Activated naive CD8-positive, alpha-beta T cell treated with anti-CD3 and anti-CD28 coated beads, Interleukin-2, amount 50 U/mL, for 24 hours (primary cell): ENCODE measurements around the gene DNAH3.
A peak's percentile ranks its signal among the peaks of the same experiment; 100 is the strongest.

Source experiments
- ATAC-seq: fragments of 150-1000 bp; cut with Tn5 transposase; one replicate; pipeline ENCODE4 v1.10.0; 2021
- DNase-seq: peaks from one replicate; pipeline ENCODE4 v3.0.0; 2021
- H3K27ac Mint-ChIP-seq: one replicate; pipeline ENCODE4 v1.8.0; 2021; ENCODE audit warnings: mild to moderate bottlenecking, mixed read lengths
- H3K27me3 Mint-ChIP-seq: one replicate; pipeline ENCODE4 v1.8.0; 2021; ENCODE audit warnings: mixed read lengths
- H3K36me3 Mint-ChIP-seq: one replicate; pipeline ENCODE4 v1.8.0; 2021; ENCODE audit warnings: low read depth, mixed read lengths
- H3K4me1 Mint-ChIP-seq: one replicate; pipeline ENCODE4 v1.8.0; 2021; ENCODE audit warnings: mixed read lengths
- H3K4me3 Mint-ChIP-seq: one replicate; pipeline ENCODE4 v1.8.0; 2021; ENCODE audit warnings: mild to moderate bottlenecking, moderate library complexity, mixed read lengths
- H3K9me3 Mint-ChIP-seq: one replicate; pipeline ENCODE4 v1.8.0; 2021; ENCODE audit warnings: mixed read lengths

DNAH3 gene

GRCh38 chr16:20905576-20905975 is 245.1 kb downstream of the DNAH3 start:
- H3K4me1 Mint-ChIP-seq: peaks cover 79% of the 10 kb centered on the region
- DNase-seq (no peak), ATAC-seq (no peak)
- peaks cover 29% of the 10 kb centered on the region for H3K36me3 Mint-ChIP-seq
- H3K9me3 Mint-ChIP-seq: no peaks in the 10 kb centered on the region
- H3K27ac Mint-ChIP-seq: no peak overlapping the region
- H3K4me3 Mint-ChIP-seq: no peak overlapping the region
- H3K27me3 Mint-ChIP-seq: no peaks in the 10 kb centered on the region

- DNase-seq (no peak), ATAC-seq (no peak)
- no peaks in the 10 kb centered on the region for H3K27me3 Mint-ChIP-seq
- no peaks in the 10 kb centered on the region for H3K9me3 Mint-ChIP-seq
- H3K27ac Mint-ChIP-seq: peak overlapping the region; percentile 99
- peaks cover 72% of the 10 kb centered on the region for H3K4me1 Mint-ChIP-seq
- peaks cover 29% of the 10 kb centered on the region for H3K36me3 Mint-ChIP-seq
- H3K4me3 Mint-ChIP-seq: peak overlapping the region; percentile 72
These were observed 246.1 kb downstream of the DNAH3 start for GRCh38 chr16:20904507-20905081.

GRCh38 chr16:20903899-20904506 is 246.6 kb downstream of the DNAH3 start:
- DNase-seq (no peak), ATAC-seq (no peak)
- Mint-ChIP-seq H3K4me1 (peaks cover 71% of the 10 kb centered on the region), H3K27ac (peak overlapping the region; percentile 99), H3K4me3 (peak overlapping the region; percentile 72), H3K9me3 (no peaks in the 10 kb centered on the region), H3K36me3 (peaks cover 29% of the 10 kb centered on the region), H3K27me3 (no peaks in the 10 kb centered on the region)

GRCh38 chr16:20903116-20903898 is 247.3 kb downstream of the DNAH3 start:
- Mint-ChIP-seq H3K27ac (peak overlapping the region; percentile 99), H3K4me3 (peak overlapping the region; percentile 72), H3K36me3 (peaks cover 29% of the 10 kb centered on the region), H3K9me3 (no peaks in the 10 kb centered on the region), H3K4me1 (peaks cover 76% of the 10 kb centered on the region), H3K27me3 (no peaks in the 10 kb centered on the region)
- no peak for ATAC-seq
- DNase-seq: no peak

GRCh38 chr16:20902426-20902825 is 248.2 kb downstream of the DNAH3 start:
- Mint-ChIP-seq H3K36me3 (peaks cover 28% of the 10 kb centered on the region), H3K4me1 (peaks cover 79% of the 10 kb centered on the region), H3K9me3 (no peaks in the 10 kb centered on the region), H3K4me3 (peak overlapping the region; percentile 94), H3K27ac (peak overlapping the region; percentile 99), H3K27me3 (no peaks in the 10 kb centered on the region)
- DNase-seq (no peak), ATAC-seq (no peak)

GRCh38 chr16:20901436-20902112 is 249.1 kb downstream of the DNAH3 start:
- DNase-seq (peak; percentile 31), ATAC-seq (no peak)
- no peaks in the 10 kb centered on the region for H3K27me3 Mint-ChIP-seq
- peaks cover 34% of the 10 kb centered on the region for H3K36me3 Mint-ChIP-seq
- peak overlapping the region; percentile 99 for H3K27ac Mint-ChIP-seq
- no peaks in the 10 kb centered on the region for H3K9me3 Mint-ChIP-seq
- H3K4me3 Mint-ChIP-seq: peak overlapping the region; percentile 94
- peaks cover 82% of the 10 kb centered on the region for H3K4me1 Mint-ChIP-seq

GRCh38 chr16:20901068-20901435 is 249.6 kb downstream of the DNAH3 start:
- peak overlapping the region; percentile 94 for H3K4me3 Mint-ChIP-seq
- DNase-seq: no peak
- no peaks in the 10 kb centered on the region for H3K27me3 Mint-ChIP-seq
- no peaks in the 10 kb centered on the region for H3K9me3 Mint-ChIP-seq
- peak overlapping the region; percentile 99 for H3K27ac Mint-ChIP-seq
- H3K4me1 Mint-ChIP-seq: peaks cover 81% of the 10 kb centered on the region
- H3K36me3 Mint-ChIP-seq: peaks cover 34% of the 10 kb centered on the region
- peak; percentile 2 for ATAC-seq

- Mint-ChIP-seq H3K27ac (peak within 1 kb of the TSS; percentile 99), H3K36me3 (peaks cover 34% of the 10 kb centered on the region), H3K4me3 (peak within 1 kb of the TSS; percentile 94), H3K9me3 (no peaks in the 10 kb centered on the region), H3K27me3 (no peaks in the 10 kb centered on the region), H3K4me1 (peaks cover 77% of the 10 kb centered on the region)
- ATAC-seq (peak; percentile 93), DNase-seq (peak; percentile 93)
These were observed 250.2 kb downstream of the DNAH3 start, which contains the start of the genes DCUN1D3 and LYRM1 for GRCh38 chr16:20900299-20901067. DCUN1D3 (minus strand) TSS chr16:20900358; CDS start chr16:20862538, 37,820 bp downstream. LYRM1 (plus strand) TSS chr16:20900771; CDS start chr16:20915556, 14,785 bp downstream.

GRCh38 chr16:20899477-20900298 is 251.0 kb downstream of the DNAH3 start:
- ATAC-seq (no peak), DNase-seq (peak; percentile 31)
- Mint-ChIP-seq H3K9me3 (no peaks in the 10 kb centered on the region), H3K27me3 (no peaks in the 10 kb centered on the region), H3K27ac (peak overlapping the region; percentile 99), H3K4me3 (peak overlapping the region; percentile 94), H3K4me1 (peaks cover 70% of the 10 kb centered on the region), H3K36me3 (peaks cover 34% of the 10 kb centered on the region)

- Mint-ChIP-seq H3K27me3 (no peaks in the 10 kb centered on the region), H3K4me3 (peak overlapping the region; percentile 94), H3K4me1 (peaks cover 64% of the 10 kb centered on the region), H3K36me3 (peaks cover 28% of the 10 kb centered on the region), H3K9me3 (no peaks in the 10 kb centered on the region), H3K27ac (peak overlapping the region; percentile 99)
- no peak for ATAC-seq
- no peak for DNase-seq
These were observed 251.6 kb downstream of the DNAH3 start for GRCh38 chr16:20899071-20899470.

- no peaks in the 10 kb centered on the region for H3K27me3 Mint-ChIP-seq
- peaks cover 56% of the 10 kb centered on the region for H3K4me1 Mint-ChIP-seq
- H3K27ac Mint-ChIP-seq: peak overlapping the region; percentile 3
- peaks cover 25% of the 10 kb centered on the region for H3K36me3 Mint-ChIP-seq
- DNase-seq (no peak), ATAC-seq (no peak)
- H3K4me3 Mint-ChIP-seq: peak overlapping the region; percentile 12
- no peaks in the 10 kb centered on the region for H3K9me3 Mint-ChIP-seq
These were observed 252.7 kb downstream of the DNAH3 start for GRCh38 chr16:20897922-20898321.

- ATAC-seq (no peak), DNase-seq (no peak)
- Mint-ChIP-seq H3K36me3 (peaks cover 27% of the 10 kb centered on the region), H3K27me3 (no peaks in the 10 kb centered on the region), H3K9me3 (no peaks in the 10 kb centered on the region), H3K27ac (peak overlapping the region; percentile 3), H3K4me1 (peaks cover 52% of the 10 kb centered on the region), H3K4me3 (peak overlapping the region; percentile 12)
These were observed 253.3 kb downstream of the DNAH3 start for GRCh38 chr16:20897253-20897897.

- Mint-ChIP-seq H3K27ac (no peak overlapping the region), H3K4me3 (no peak overlapping the region), H3K4me1 (peaks cover 31% of the 10 kb centered on the region), H3K27me3 (no peaks in the 10 kb centered on the region), H3K9me3 (no peaks in the 10 kb centered on the region), H3K36me3 (peaks cover 28% of the 10 kb centered on the region)
- no peak for ATAC-seq
- DNase-seq: no peak
These were observed 256.3 kb downstream of the DNAH3 start for GRCh38 chr16:20894388-20894787.
